ENCODE measurements around the gene CDK9. TPM values are rescaled to one million over a fixed set of nuclear protein-coding genes. Genes with fewer than 3 reads are reported as not detected.
A peak's percentile ranks its signal among the peaks of the same experiment; 100 is the strongest.

The CDK9 gene
- total and polyA plus RNA-seq, 5 experiments from 2014 or later, result 28.3 to 147 (median 62.9) TPM

- no peak for DNase-seq
- no peak for ATAC-seq
- Mint-ChIP-seq H3K9me3 (no peaks in the 10 kb centered on the region), H3K27me3 (no peaks in the 10 kb centered on the region), H3K4me3 (no peak overlapping the region), H3K27ac (peak overlapping the region in 1 of 10 donors; percentile 63), H3K4me1 (peaks cover 3 to 15% (median 9%) of the 10 kb centered on the region in 4 donors), H3K36me3 (peaks cover 0 to 10% (median 0%) of the 10 kb centered on the region in 3 donors)
- POLR2A ChIA-PET, result interaction anchor here (0.8 kb wide), 1 partner anchor 14 kb away, joined by 3 read pairs; no protein-coding TSS in a partner anchor
These were observed 51.5 kb downstream of the CDK9 start for GRCh38 chr9:127837346-127837745.

GRCh38 chr9:127838375-127839078 lies 52.7 kb downstream of the CDK9 start:
- Mint-ChIP-seq H3K9me3 (no peaks in the 10 kb centered on the region), H3K27me3 (no peaks in the 10 kb centered on the region), H3K4me3 (no peak overlapping the region), H3K27ac (peak overlapping the region in 1 of 10 donors; percentile 63), H3K4me1 (peaks cover 0 to 11% (median 4%) of the 10 kb centered on the region in 4 donors), H3K36me3 (peaks cover 0 to 14% (median 0%) of the 10 kb centered on the region in 3 donors)
- ATAC-seq, result no peak
- POLR2A ChIA-PET, result no interaction called here
- no peak for DNase-seq

Small RNA genes lying within 50 kb of the gene (microRNA-seq; reads per million reads assigned to microRNA genes)
- gene MIR2861 (ENCODE audit: borderline microRNAs expressed), result not detected
- not detected for gene MIR3960 (ENCODE audit: borderline microRNAs expressed)

Other genes starting within 250 kb of the CDK9 start
- 10 to 100 TPM; 34.6 to 39.7 TPM for gene STXBP1, start 173.8 kb upstream of the CDK9 start, total RNA-seq
- 10 to 100 TPM in 1 of 3 donors, 1 to 10 TPM in 2; 3.4 to 10.3 (median 7.5) TPM for gene STXBP1, start 173.8 kb upstream of the CDK9 start, polyA plus RNA-seq
- gene CFAP157, start 79.0 kb upstream of the CDK9 start, total RNA-seq, result under 1 TPM; 0.58 to 0.99 TPM
- gene CFAP157, start 79.0 kb upstream of the CDK9 start, polyA plus RNA-seq, result under 1 TPM; 0.18 to 0.32 (median 0.23) TPM
- gene PTRH1, start 70.4 kb upstream of the CDK9 start, total RNA-seq, result 1 to 10 TPM; 8.8 to 8.9 TPM
- gene PTRH1, start 70.4 kb upstream of the CDK9 start, polyA plus RNA-seq, result 10 to 100 TPM; 26.2 to 37.7 (median 30.9) TPM
- gene TTC16, start 70.0 kb upstream of the CDK9 start, total RNA-seq, result 1 to 10 TPM; 7.2 to 8.2 TPM
- gene TTC16, start 70.0 kb upstream of the CDK9 start, polyA plus RNA-seq, result 1 to 10 TPM; 1.8 to 4.4 (median 3.0) TPM
- gene TOR2A, start 50.7 kb upstream of the CDK9 start, total RNA-seq, result 10 to 100 TPM in 1 of 2 experiments, 1 to 10 TPM in 1; 9.8 to 13.9 TPM
- gene TOR2A, start 50.7 kb upstream of the CDK9 start, polyA plus RNA-seq, result 10 to 100 TPM; 18.1 to 24.7 (median 23.5) TPM
- gene SH2D3C, start 7.4 kb upstream of the CDK9 start, total RNA-seq, result 10 to 100 TPM; 42.8 to 45.1 TPM
- 10 to 100 TPM; 13.8 to 50.8 (median 23.5) TPM for gene SH2D3C, start 7.4 kb upstream of the CDK9 start, polyA plus RNA-seq
- 100 to 1,000 TPM; 155 to 158 TPM for gene FPGS, start 16.8 kb downstream of the CDK9 start, total RNA-seq
- 10 to 100 TPM; 51.7 to 54.8 (median 53.4) TPM for gene FPGS, start 16.8 kb downstream of the CDK9 start, polyA plus RNA-seq
- 10 to 100 TPM in 1 of 2 experiments, 1 to 10 TPM in 1; 9.4 to 10.2 TPM for gene ENG, start 68.6 kb downstream of the CDK9 start, total RNA-seq
- gene ENG, start 68.6 kb downstream of the CDK9 start, polyA plus RNA-seq, result 1 to 10 TPM; 2.1 to 5.4 (median 4.4) TPM
- gene AK1, start 91.6 kb downstream of the CDK9 start, total RNA-seq, result 10 to 100 TPM; 52.2 to 57.1 TPM
- under 1 TPM in 2 of 3 donors, not detected in 1; 0.07 to 0.22 TPM for gene AK1, start 91.6 kb downstream of the CDK9 start, polyA plus RNA-seq
- 100 to 1,000 TPM; 102 to 110 TPM for gene ST6GALNAC6, start 113.6 kb downstream of the CDK9 start, total RNA-seq
- gene ST6GALNAC6, start 113.6 kb downstream of the CDK9 start, polyA plus RNA-seq, result 10 to 100 TPM; 29.8 to 42.8 (median 30.3) TPM
- gene ST6GALNAC4, start 131.0 kb downstream of the CDK9 start, total RNA-seq, result 10 to 100 TPM; 47.0 to 47.5 TPM
- 10 to 100 TPM; 19.8 to 34.4 (median 22.1) TPM for gene ST6GALNAC4, start 131.0 kb downstream of the CDK9 start, polyA plus RNA-seq
- 1 to 10 TPM; 1.8 to 2.0 TPM for gene PIP5KL1, start 144.7 kb downstream of the CDK9 start, total RNA-seq
- gene PIP5KL1, start 144.7 kb downstream of the CDK9 start, polyA plus RNA-seq, result under 1 TPM in 2 of 3 donors, not detected in 1; 0.28 to 0.46 TPM
- gene DPM2, start 151.8 kb downstream of the CDK9 start, total RNA-seq, result 10 to 100 TPM; 71.1 to 74.6 TPM
- gene DPM2, start 151.8 kb downstream of the CDK9 start, polyA plus RNA-seq, result 10 to 100 TPM; 28.5 to 34.7 (median 34.2) TPM
- 100 to 1,000 TPM; 564 to 631 TPM for gene EEIG1, start 195.0 kb downstream of the CDK9 start, total RNA-seq
- 100 to 1,000 TPM; 134 to 318 (median 149) TPM for gene EEIG1, start 195.0 kb downstream of the CDK9 start, polyA plus RNA-seq